T-helper 17 cell (primary cell): ENCODE results near the gene MMP25. TPM values are rescaled to one million over a fixed set of nuclear protein-coding genes. Genes with fewer than 3 reads are reported as not detected.
A peak's percentile ranks its signal among the peaks of the same experiment; 100 is the strongest.

Source experiments
- ATAC-seq: fragments of 150-1000 bp; cut with Tn5 transposase; 2 replicates; pipeline ENCODE4 v1.10.0; 2021; ENCODE audit warnings: mild to moderate bottlenecking, moderate library complexity
- DNase-seq, 3 donors: peaks; one replicate each; pipeline versions ENCODE4 v3.0.0 to v3.0.0-alpha.2; 2020 to 2021
- H3K9me3 ChIP-seq: one replicate; pipeline ENCODE4 v1.7.0; 2013; ENCODE audit warnings: low read length, mild to moderate bottlenecking; ENCODE audit not compliant: control insufficient read depth, poor library complexity, severe bottlenecking
- H3K27ac Mint-ChIP-seq: one replicate; pipeline ENCODE4 v1.8.0; 2022; ENCODE audit warnings: mild to moderate bottlenecking, moderate library complexity, mixed read lengths
- H3K27me3 Mint-ChIP-seq: one replicate; pipeline ENCODE4 v1.8.0; 2022; ENCODE audit warnings: mixed read lengths
- H3K36me3 Mint-ChIP-seq: one replicate; pipeline ENCODE4 v1.8.0; 2022; ENCODE audit warnings: low read depth, mixed read lengths
- H3K4me1 Mint-ChIP-seq: one replicate; pipeline ENCODE4 v1.8.0; 2022; ENCODE audit warnings: mild to moderate bottlenecking, mixed read lengths
- H3K4me3 Mint-ChIP-seq: one replicate; pipeline ENCODE4 v1.8.0; 2022; ENCODE audit warnings: mild to moderate bottlenecking, moderate library complexity, mixed read lengths
- total RNA-seq, 4 donors: library from RNA in 2 of 4; stranded (reverse) in 2 of 4; gene quantifications; one replicate each; pipeline ENCODE4 v1.2.3 and lab custom pipeline; 2022 to 2026

The MMP25 gene
- total RNA-seq, 2 donors from 2014 or later: 1.4 to 1.5 TPM

DNA sequence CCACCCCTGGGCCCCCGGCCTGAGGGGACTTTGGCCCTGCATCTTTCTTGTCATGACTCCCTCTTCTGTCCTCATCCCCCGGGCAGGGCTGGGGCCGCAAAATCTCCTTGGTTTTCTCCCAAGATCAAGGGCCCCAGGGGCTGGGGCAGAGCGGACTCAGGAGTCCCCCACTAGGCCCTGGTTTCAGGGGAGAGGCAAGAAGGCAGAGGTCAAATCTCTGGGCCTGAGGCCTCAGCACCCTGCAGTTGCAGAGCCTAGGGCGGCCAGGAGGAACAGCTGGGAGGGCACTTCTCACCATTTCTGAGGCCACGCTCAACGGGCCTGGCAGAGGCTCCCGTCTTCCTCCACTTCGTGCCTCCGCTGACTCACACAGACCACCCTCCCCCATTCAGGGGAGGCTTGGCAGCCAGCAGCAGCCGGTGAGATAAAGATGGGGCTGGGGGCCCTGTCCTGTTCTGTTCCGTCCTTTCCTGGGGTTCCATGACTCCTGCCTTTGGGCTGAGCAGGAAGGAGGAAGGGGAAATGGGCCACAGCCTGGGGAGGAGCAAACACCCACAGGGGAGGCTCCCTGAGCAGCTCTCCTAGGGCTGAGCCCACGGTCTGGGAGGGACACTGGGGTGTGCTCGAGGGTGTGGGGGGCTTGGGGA is 40.4 kb downstream of the MMP25 start:
- ATAC-seq (peak; percentile 45), DNase-seq (no peak)
- H3K9me3 ChIP-seq: no peaks in the 10 kb centered on the region
- H3K27me3 Mint-ChIP-seq: no peaks in the 10 kb centered on the region
- peak overlapping the region; percentile 77 for H3K27ac Mint-ChIP-seq
- H3K4me1 Mint-ChIP-seq: peaks cover 37% of the 10 kb centered on the region
- no peaks in the 10 kb centered on the region for H3K36me3 Mint-ChIP-seq
- peak overlapping the region; percentile 50 for H3K4me3 Mint-ChIP-seq

DNA sequence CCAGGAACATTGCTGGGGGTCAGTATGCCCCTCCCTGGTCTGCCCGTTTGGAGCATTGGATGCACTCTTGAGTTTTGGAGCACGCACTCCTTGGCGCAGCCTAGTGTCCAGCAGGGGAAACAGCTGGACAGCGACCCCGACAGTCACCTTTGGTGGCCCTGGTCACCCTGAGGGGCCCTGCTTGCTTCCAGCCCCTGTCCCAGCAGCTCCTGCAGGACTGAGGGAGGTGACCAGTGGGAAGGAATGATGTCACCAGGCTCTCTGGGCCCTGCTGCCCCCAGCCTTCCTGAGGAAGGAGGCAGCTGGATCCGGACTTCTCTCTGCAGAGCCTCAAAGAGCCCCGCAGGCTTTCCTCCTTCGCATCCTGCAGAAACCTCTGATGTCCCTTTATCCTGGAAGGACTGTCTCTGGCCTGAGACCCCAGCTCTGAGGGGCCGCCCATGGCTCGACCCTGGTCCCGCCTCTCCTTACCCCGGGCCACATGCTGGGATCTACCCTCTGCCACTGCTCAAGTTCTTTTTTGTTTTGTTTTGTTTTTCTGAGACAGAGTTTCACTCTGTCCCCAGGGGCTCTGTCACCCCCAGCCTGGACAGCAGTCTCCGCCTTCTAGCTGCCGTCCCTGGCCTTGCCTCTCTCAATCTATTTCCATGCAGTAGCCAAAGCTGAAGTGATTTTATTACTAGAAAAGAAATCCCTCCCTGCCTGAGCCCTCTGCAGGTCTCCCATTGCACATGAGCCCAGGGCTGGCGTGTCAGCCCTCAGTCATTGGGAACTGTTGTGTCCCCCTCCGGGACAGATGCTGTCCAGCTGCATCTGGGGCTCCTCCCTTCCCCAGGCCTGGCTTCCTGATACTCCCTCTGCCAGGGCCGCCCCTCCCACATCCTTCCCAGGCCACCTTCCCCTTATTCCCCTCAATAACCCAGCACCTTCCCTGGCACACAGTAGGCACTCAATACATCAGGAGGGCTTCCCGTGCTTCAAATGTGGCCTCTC is 41.2 kb downstream of the MMP25 start:
- DNase-seq (no peak), ATAC-seq (no peak)
- no peaks in the 10 kb centered on the region for H3K27me3 Mint-ChIP-seq
- H3K9me3 ChIP-seq: no peaks in the 10 kb centered on the region
- peaks cover 37% of the 10 kb centered on the region for H3K4me1 Mint-ChIP-seq
- H3K27ac Mint-ChIP-seq: peak overlapping the region; percentile 77
- H3K4me3 Mint-ChIP-seq: peak overlapping the region; percentile 66
- no peaks in the 10 kb centered on the region for H3K36me3 Mint-ChIP-seq

DNA sequence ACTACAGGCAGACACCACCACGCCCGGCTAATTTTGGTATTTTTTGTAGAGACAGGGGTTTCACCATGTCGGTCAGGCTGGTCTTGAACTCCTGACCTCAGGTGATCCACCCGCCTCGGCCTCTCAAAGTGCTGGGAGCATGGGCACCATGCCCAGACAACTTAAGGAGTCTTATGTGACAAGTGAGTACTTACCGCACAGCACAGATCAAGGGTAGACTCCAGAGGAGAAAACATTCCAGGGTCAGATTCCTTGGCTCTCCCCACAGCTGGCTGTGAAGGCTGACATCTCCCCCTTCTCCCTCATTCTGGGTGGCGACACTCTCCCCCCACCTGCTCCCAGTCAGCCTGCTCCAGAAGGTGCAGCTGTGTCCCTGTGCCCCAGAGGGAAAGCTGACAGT is 42.1 kb downstream of the MMP25 start:
- Mint-ChIP-seq H3K4me3 (no peak overlapping the region), H3K4me1 (peaks cover 33% of the 10 kb centered on the region), H3K27me3 (no peaks in the 10 kb centered on the region), H3K27ac (peak overlapping the region; percentile 77), H3K36me3 (no peaks in the 10 kb centered on the region)
- ATAC-seq (no peak), DNase-seq (no peak)
- H3K9me3 ChIP-seq: no peaks in the 10 kb centered on the region

DNA sequence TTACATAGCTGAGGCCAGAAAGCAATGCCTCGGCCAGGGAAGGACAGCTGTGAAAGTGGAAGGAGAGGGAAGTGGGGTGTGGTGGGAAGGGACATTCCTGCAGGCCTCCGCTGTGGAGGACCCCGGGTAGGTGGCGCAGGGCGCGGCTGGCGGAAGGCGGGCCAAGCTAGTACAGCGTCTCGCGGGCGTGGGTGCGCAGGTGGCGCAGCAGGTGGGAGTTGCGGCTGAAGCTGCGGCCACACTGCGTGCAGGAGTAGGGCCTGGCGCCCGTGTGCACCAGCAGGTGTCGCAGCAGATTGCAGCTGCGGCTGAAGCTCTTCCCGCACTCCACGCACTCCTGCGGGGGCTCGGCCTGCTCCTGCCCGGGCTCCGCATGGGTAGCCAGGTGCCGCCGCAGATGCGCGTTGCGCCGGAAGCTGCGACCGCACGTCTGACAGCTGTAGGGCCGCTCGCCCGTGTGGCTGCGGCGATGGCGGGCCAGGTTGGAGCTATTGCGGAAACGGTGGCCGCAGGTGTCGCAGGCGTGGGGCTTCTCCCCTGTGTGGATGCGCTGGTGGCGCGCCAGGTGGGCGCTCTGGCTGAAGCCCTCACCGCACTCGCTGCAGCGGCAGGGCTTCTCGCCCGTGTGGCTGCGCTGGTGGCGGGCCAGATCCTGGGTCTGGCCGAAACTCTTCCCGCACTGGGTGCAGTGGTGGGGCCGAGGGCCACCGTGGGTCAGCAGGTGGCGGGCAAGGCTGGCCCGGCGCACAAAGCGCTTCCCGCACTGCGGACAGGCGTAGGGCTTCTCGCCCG is 42.8 kb downstream of the MMP25 start:
- no peak for DNase-seq
- Mint-ChIP-seq H3K4me1 (peaks cover 33% of the 10 kb centered on the region), H3K27ac (no peak overlapping the region), H3K36me3 (no peaks in the 10 kb centered on the region), H3K27me3 (no peaks in the 10 kb centered on the region), H3K4me3 (no peak overlapping the region)
- ATAC-seq: no peak
- no peaks in the 10 kb centered on the region for H3K9me3 ChIP-seq

DNA sequence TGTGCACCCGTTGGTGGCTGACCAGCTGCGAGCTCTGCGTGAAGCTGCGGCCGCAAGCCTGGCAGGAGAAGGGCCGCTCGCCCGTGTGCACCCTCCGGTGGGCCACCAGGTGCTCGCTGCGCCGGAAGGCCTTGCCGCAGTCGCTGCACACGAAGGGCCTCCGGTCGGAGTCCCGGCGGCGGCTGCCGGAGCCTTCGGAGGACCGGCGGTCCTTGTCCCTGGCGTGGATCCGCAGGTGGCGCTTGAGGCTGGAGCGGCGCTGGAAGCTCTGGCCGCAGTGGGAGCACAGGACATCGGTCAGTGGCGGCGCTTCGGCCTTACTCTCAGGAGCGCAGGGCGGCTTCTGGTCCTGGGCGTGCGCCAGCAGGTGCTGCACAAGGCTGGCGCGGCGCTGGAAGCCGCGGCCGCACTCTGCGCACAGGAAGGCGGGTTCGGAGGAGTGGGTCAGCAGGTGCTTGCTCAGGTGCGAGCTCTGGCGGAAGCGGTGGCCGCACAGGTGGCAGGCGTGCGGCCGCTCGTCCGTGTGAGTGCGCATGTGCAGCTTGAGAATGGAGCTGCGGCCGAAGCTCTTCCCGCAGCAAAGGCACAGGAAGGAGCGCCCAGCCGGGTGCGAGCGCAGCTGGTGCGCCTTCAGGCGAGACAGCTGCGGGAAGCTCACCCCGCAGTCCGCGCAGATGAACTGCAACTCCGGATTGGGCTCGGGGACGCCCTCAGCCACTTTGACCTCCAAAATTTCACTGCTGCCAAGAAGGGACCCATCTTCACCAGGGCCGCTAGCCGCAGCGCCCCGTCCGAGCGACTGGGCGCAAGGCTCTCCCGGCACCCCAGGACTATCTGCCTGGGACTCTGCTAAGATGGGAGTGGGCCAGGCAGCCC is 43.6 kb downstream of the MMP25 start:
- H3K9me3 ChIP-seq: no peaks in the 10 kb centered on the region
- H3K4me3 Mint-ChIP-seq: no peak overlapping the region
- H3K27me3 Mint-ChIP-seq: no peaks in the 10 kb centered on the region
- H3K27ac Mint-ChIP-seq: no peak overlapping the region
- peaks cover 37% of the 10 kb centered on the region for H3K4me1 Mint-ChIP-seq
- DNase-seq (no peak), ATAC-seq (no peak)
- no peaks in the 10 kb centered on the region for H3K36me3 Mint-ChIP-seq

DNA sequence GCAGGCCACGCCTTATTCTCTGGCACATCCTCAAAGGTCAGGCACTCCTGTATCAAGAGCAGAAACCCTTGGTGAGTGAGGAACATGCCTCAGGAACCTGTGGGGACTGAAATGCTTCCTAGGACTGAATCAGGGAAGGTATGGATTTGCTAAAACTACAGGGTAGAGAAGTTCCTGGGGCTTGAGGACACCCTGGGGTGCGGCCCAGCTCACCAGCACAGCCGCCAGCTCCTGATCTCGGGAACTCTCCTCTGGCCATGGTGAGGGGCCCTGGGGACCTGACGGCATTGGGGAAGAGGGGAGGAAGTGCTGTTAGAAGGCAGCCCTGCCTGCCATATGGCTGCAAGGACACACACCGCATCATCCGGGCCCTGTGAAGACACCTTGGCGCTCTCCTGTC is 45.2 kb downstream of the MMP25 start:
- Mint-ChIP-seq H3K27ac (peak overlapping the region; percentile 29), H3K36me3 (no peaks in the 10 kb centered on the region), H3K4me3 (no peak overlapping the region), H3K4me1 (peaks cover 30% of the 10 kb centered on the region), H3K27me3 (no peaks in the 10 kb centered on the region)
- H3K9me3 ChIP-seq: no peaks in the 10 kb centered on the region
- no peak for ATAC-seq
- DNase-seq: no peak

DNA sequence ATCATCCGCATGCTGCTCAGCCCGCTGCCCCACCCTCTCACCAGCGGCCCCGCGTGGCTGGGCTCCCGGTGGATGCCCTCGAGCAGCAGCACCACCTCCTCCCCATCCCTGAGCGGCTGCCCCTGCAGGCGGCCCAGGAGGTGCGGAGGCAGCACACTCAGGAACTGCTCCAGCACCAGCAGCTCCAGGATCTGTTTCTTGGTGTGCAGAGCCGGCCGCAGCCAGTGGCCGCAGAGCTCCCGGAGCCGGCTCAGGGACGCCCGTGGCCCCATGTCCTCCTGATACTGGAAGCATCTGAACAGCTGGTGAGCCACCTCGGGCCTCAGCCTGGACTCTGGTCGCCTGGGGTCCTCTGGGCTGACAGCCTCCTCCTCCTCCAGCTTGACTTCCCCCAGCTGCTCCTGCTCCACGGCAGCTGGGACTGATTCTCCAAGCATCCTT is 46.2 kb downstream of the MMP25 start:
- no peaks in the 10 kb centered on the region for H3K27me3 Mint-ChIP-seq
- no peaks in the 10 kb centered on the region for H3K36me3 Mint-ChIP-seq
- peaks cover 27% of the 10 kb centered on the region for H3K4me1 Mint-ChIP-seq
- H3K9me3 ChIP-seq: no peaks in the 10 kb centered on the region
- ATAC-seq (no peak), DNase-seq (no peak)
- H3K27ac Mint-ChIP-seq: no peak overlapping the region
- H3K4me3 Mint-ChIP-seq: no peak overlapping the region

DNA sequence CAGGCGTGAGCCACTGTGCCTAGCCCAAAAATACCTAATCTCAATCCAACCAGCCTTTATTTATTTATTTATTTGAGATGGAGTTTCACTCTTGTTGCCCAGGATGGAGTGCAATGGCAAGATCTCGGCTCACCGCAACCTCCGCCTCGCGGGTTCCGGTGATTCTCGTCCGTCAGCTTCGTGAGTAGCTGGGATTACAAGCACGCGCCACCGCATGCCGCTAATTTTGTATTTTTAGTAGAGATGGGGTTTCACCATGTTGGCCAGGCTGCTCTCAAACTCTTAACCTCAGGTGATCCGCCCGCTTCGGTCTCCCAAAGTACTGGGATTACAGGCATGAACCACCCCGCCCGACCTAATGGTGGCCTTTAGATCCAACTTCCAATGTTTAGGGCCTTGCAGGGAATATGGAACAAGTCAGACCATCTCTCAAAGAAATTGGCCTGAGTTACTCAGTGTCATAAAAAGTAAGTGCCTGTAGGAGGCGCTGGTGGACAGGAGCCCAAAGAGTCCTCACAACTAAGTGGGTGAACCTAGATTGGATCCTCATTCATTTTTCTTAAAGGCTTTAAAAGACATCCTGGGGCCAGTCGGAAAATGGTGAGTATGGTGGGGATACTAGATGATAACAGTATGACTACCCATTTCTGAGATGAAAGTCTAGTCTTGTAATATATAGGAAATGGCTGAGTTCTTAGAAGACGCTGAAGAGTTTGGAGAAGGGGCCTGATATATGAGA is 48.1 kb downstream of the MMP25 start:
- no peaks in the 10 kb centered on the region for H3K36me3 Mint-ChIP-seq
- peak overlapping the region; percentile 84 for H3K27ac Mint-ChIP-seq
- peak in 2 of 3 donors; percentile 35 to 49 for DNase-seq
- no peaks in the 10 kb centered on the region for H3K27me3 Mint-ChIP-seq
- peak; percentile 62 for ATAC-seq
- peaks cover 15% of the 10 kb centered on the region for H3K4me1 Mint-ChIP-seq
- H3K4me3 Mint-ChIP-seq: peak overlapping the region; percentile 19
- H3K9me3 ChIP-seq: no peaks in the 10 kb centered on the region

DNA sequence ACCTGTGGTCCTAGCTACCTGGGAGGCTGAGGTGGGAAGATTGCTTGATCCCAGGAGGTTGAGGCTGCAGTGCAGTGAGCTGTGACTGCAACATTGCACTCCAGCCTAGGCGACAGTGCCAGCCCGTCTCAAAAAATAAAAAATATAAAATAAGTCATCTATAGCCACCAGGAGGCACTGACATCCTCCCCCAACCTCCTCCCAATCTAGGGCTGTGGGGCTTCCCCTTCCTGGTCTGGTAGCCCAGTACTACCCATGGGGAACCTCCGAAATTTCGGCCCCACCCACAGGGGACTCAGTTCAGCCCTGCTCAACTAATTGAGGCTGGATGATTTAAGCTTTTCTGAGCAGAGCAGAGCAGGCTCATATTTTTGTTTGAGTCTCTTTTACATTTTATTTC is 49.5 kb downstream of the MMP25 start:
- peaks cover 22% of the 10 kb centered on the region for H3K4me1 Mint-ChIP-seq
- no peaks in the 10 kb centered on the region for H3K27me3 Mint-ChIP-seq
- no peaks in the 10 kb centered on the region for H3K9me3 ChIP-seq
- no peaks in the 10 kb centered on the region for H3K36me3 Mint-ChIP-seq
- peak; percentile 35 to 43 (median 41) for DNase-seq
- ATAC-seq: peak; percentile 75
- peak overlapping the region; percentile 84 for H3K27ac Mint-ChIP-seq
- peak overlapping the region; percentile 2 for H3K4me3 Mint-ChIP-seq

DNA sequence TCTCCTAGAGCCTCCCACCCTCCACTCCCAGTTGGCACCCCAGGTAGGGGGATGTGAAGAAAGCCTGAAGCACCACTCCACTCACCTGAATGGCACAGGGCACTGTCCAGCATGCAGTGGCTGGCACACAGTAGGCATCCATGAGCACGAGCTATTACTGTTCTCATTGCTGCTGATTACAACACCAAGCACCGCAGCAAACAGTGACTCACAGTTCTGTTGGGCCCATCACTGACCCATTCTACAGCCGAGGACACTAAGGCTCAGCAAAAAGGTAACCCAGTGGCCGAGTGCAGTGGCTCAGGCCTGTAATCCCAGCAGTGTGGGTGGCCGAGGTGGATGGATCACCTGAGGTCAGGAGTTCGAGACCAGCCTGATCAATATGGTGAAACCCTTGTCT is 50.0 kb downstream of the MMP25 start:
- Mint-ChIP-seq H3K4me1 (peaks cover 20% of the 10 kb centered on the region), H3K27me3 (no peaks in the 10 kb centered on the region), H3K4me3 (no peak overlapping the region), H3K36me3 (no peaks in the 10 kb centered on the region), H3K27ac (peak overlapping the region; percentile 84)
- DNase-seq (no peak), ATAC-seq (no peak)
- no peaks in the 10 kb centered on the region for H3K9me3 ChIP-seq

DNA sequence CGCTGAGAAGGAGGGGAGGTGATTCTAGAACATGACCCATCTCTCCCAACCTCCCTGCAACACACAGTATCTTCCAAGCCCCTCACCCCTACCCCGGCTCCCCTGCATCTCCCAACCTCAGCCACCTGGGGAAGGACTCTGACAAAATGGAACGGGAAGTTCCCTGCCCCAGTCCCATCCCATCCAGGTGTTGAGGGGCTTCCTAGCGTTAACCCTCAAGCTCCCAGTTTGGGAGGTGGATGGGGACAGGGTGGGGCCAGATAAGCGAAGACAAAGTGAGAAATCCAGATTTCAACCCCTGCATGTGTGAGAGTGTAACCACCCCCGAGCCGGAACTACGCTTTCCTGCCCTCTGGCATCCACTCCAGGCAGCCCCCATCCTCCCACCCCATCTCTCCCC is 50.9 kb downstream of the MMP25 start:
- DNase-seq (no peak), ATAC-seq (no peak)
- Mint-ChIP-seq H3K4me3 (no peak overlapping the region), H3K36me3 (no peaks in the 10 kb centered on the region), H3K4me1 (peaks cover 23% of the 10 kb centered on the region), H3K27ac (no peak overlapping the region), H3K27me3 (no peaks in the 10 kb centered on the region)
- H3K9me3 ChIP-seq: no peaks in the 10 kb centered on the region
